Stimulated activated CD4-positive, alpha-beta T cell treated with anti-CD3 and anti-CD28 coated beads, Interleukin-15, amount 100 ng/mL, for 1 hour (primary cell): ENCODE measurements around the gene TTC34.
"Not testable (repeated sequence)": the region's sequence is repeated elsewhere in the genome, so short reads cannot be mapped to it uniquely, and the experiment has no call there.

Experiments used
- DNase-seq, 2 donors: peaks; one replicate each; pipeline ENCODE4 v3.0.0-alpha.2; 2020; ENCODE audit warnings: low read depth in 1 of 2, low spot score in 1 of 2

Gene TTC34

DNA sequence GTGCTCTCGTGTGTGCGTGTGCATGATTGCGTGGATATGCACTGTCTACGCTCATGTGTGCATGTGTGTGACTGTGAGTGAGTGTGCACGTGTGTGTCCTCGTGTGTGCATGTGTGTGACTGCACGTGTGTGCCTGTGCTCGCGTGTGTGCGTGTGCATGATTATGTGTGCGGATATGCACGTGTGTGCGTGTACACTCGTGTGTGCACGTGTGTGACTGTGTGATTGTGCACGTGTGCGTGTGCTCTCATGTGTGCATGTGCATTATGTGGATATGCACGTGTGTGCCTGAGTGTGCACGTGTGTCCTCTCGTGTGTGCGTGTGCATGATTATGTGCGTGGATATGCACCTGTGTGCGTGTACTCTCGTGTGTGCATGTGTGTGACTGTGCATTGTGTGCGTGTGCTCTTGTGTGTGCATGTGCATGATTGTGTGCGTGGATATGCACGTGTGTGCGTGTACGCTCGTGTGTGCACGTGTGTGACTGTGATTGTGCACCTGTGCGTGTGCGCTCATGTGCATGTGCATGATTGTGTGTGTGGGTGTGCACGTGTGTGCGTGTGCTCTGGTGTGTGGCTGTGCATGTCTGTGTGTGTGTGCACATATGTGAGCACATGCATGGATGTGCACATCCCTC, 170.9 kb downstream of the TTC34 start:
- DNase-seq = no peak

DNA sequence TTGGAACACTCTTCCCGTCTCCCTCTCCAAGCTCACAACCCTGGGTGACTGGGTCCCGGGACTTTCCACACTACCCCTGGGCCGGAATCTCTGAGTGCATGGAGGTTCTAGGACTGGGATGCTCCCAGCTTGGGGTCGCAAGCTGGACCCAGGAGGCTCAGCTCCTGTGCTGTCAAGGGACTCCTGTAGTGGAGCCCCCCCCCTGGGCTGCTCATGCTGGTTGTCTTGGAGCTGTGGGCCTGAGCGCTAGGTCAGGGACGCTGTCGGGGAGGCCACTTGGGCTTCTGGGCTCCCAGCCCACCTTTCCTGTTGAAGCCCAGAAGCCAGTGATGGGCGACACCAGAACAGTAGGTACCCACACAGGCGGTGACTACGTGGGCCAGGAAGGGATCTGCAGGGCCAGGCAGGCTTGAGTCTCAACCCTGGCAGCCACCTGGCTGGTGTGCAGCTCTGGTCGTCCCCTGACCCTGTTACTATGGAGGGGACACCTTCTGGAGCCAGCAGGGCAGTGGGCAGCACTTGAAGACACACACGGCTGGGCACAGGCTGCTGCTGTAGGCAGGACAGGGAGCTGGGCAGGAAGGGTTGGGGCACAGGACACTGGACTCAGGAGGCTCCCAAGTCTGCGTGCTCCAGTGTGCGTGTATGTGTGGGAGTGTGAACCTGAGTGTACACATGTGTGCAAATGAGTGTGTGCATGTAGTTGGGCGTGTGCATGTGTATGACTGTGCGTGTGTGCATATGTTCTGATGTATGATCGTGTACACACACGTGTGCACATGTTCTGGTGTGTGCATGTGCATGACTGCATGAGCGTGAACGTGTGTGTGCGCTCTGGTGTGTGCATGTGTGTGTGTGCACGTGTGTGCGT, 171.6 kb downstream of the TTC34 start:
- no peak for DNase-seq

DNA sequence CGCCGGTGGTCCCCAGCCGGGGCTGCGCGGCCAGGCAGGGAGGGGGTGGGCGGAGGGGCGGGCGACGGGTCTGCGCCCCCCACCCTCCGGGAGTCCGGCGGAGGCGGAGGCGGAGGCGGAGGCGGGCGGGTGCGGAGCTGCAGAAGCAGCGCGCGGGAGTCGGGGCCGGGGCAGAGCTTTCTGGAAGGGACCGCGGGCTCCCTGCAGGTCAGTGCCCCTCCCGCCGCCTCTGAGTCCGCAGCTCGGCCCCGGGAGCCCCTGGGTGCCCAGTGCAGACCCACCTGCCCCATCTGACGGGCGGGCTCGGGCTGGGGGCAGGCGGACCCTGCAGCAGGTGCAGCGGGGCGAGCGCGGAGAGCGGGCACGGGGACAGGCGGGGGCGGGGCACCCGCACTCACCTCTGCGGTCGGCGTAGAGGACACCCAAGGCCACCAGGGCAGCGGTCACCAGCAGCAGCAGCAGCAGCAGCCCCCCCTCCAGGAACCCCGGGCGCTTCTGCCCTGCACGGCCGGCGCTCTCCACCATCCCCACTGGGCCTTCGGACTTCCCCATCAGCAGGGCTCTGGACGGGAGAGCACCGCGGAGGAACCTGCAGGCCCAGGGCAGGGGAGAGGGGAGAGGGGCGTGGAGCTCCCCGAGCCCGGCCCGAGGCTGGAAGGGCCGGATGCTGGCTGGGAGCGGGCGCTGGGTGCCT, 172.4 kb downstream of the TTC34 start:
- no peak for DNase-seq

DNA sequence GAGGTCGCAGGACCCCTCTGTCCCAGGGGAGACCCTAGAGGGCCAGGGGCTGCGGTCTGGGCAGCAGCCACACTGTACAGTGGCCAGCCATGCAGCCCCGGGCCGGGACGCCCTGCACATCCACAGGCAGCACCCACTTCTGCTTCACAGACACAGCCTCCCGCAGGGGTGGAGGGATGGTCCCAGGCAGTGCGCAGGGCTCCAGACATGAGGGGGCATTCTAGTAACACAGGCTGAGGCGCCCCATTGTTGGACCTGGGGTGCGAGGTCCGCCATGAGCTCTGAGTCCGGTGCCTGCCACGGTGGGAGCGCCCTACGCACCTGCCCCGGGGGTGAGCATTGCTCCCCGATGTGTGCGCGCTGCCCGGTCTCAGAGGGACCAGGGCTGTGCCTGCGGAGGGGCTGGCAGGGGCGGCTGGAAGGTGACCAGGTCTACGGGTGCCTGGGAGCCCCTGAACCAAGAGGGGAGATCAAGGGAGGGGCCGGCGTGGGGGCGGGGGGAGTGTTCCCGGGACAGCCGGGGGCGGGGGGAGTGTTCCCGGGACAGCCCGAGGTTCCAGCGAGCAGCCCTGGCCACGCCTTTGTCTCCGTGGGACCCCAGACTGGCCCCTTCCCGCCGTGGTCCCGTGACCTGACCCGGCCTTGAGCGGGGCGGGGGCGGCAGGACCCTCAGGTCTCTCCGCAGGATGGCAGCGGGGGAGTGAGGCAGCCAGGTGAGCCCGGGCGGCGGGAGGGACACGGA, 173.1 kb downstream of the TTC34 start:
- DNase-seq = no peak

DNA sequence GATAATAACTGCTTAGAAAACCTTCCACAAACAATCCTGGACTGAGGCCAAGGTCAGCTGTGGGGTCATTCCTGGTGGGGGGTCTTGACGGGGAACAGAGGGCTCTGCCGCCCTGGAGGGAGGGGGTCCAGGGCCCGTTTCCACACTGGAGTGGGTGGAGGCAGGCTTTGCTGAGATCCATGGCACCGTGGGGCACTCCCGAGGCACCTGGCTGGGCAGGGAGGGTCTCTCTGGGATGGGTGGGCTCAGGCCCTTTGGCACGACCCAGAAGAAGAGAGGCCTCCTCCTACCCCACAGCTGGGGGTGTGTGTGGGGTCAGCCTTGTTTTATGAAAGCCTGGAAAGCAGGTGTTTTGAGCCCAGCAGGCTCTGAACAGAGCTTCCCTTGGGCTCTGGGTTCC, 173.7 kb downstream of the TTC34 start:
- DNase-seq = no peak

DNA sequence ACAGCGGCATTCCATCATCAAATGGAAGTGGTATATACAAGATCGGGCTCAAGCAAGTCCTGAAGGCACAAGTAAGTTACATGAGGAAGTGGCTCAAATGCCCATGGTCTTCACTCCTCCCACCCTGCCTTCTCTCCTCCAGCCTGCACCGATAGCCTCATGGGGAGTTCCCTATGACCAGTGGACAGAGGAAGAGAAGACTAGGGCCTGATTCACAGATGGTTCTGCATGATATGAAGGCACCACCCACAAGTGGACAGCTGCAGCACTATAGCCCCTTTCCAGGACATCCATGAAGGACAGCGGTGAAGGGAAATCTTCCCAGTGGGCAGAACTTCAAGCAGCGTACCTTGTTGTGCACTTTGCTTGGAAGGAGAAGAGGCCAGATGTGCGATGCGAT, 175.7 kb downstream of the TTC34 start:
- not testable (repeated sequence) for DNase-seq

DNA sequence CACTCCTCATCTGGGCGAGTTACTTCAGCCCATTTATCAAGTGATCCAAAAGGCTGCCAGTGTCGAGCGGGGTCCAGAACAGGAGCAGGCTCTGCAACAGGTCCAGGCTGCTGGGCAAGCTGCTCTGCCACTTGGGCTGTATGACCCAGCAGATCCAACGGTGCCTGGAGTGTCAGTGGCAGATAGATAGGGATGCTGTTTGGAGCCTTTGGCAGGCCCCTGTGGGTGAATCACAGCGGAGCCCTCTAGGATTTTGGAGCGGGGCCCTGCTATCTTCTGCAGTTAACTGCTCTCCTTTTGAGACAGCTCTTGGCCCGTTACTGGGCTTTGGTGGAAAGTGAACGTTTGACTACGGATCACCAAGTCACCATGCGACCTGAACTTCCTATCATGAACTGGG, 176.2 kb downstream of the TTC34 start:
- DNase-seq = no peak

DNA sequence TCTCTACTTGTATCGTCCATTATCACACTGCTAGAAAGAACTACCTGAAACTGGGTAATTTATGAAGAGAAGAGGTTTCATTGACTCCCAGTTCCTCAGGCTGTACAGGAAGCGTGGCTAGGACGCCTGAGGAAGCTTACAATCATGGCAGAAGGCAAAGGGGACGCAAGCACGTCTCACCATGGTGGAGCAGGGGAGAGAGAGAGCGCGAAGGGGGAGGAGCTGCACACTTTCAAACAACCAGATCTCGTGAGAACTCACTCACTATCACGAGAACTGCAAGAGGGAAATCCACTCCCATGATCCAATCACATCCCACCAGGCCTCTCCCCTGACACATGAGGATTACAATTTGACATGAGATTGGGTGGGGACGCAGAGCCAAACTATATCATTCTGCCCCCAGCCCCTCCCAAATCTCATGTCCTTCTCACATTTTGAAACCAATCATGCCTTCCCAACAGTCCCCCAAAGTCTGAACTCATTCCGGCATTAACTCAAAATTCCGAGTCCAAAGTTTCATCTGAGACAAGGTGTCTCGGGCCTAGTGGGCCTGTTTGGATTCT, 176.7 kb downstream of the TTC34 start:
- DNase-seq = no peak

DNA sequence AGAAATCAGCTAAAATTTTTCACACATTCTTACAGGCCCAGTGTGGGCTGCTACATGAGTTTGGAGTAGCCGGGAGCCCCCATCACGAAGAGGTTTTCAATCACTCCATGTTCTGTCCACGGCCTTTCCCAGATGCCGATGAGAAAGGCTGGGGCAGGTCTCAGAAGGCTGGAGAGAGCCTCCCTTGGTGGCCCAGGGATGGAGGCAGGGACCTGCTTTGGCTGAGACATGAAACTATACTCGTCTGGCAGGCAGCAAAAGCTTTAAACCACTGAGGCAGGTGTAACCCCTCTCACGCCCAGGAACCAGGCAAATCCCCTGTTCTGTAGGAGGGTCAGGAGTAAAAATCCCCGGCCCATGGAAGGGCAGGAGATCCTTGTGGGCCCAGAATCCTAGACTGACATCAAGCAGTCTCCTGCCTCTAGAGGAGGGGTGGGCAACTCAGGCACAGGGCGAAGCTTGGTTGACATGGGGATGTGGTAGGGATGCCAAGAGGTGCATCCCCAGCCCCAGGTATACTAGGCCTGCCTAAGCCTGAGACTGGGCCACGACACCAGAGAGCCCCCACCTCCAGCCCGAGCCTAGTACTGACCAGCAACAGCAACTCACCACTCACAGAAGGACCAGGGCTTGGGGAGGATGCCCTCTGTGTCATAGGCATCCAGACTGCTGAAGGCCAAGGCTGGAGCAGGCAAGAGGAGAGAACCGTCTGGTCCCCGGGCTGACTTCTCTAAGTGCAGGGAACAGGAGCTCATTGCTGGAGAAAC, 177.7 kb downstream of the TTC34 start:
- DNase-seq = no peak

DNA sequence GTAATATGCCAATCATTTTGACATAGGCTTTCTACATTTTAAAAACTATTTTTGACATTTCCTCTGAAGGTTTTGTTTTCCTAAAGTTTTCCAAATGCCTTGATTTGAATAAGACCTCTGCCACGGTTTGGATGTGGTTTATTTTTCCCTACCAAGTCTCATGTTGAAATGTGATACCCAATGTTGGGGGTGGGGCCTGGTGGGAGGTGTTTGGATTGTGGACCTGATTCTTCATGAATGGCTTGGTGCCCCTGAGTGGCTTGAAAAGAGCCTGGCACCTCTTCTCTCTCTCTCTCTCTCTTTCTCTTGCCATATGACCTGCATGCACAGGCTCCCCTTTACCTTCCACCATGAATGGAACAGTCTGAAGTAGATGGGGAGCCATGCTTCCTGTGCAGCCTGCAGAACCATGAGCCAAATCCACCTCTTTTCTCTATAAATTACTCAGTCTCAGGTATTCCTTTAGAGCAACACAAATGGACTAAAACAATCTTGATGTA, 183.5 kb downstream of the TTC34 start:
- DNase-seq = no peak

DNA sequence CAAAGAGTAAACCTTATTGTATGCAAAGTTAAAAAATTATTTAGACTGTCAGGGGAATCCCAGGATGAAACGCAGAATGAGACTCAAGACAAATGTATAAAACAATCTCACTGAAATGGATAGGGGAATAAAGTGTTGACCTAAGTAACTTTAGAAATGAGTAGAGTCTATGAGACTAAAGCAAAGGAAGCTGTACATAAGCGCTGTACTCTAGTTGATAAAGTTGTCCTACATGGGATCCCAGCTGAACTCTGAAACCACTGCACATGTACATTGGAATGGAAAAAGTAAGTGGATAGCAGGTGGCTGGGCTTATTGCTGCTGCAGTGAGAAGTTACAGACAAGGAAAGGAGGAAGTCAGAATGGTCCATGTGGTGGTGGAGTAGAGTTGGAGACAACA, 187.3 kb downstream of the TTC34 start:
- DNase-seq = no peak

DNA sequence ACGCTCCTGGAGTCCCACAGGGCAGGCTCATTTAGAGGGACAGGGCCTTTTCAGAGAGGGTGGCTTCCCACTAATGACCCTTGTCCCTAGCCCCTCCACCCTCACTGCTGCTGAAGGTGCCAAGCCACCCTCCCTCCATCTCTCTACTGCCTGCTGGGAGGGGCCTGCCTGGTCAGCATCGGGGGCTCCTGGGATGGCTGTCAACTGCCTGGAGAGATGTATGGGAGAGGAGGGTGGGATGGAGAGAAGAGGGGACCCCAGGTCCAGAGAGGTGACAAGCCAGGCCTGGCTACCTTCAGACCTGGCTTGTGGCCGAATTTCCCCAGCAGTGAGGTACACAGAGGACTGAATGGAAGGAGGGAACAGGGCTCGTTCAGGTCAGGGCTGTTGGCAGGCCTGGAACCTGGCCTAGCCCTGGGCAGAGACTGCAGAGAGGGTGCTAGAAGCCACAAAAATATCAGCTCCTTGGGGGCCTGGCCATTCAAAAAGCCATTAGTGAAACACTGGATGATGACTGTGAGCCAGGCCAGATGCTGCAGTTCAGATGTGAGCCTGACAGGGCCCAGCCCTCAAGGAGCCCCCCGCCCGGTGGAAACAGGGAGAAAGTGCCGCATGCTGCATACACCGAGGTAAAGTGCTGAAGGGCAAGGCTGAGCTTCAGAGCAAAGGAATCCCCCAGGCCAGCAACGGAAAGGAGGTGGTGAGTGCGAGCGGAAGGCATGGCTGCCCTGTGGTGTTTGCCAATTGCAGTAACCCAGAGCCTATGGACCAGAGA, 188.7 kb downstream of the TTC34 start:
- DNase-seq = no peak

DNA sequence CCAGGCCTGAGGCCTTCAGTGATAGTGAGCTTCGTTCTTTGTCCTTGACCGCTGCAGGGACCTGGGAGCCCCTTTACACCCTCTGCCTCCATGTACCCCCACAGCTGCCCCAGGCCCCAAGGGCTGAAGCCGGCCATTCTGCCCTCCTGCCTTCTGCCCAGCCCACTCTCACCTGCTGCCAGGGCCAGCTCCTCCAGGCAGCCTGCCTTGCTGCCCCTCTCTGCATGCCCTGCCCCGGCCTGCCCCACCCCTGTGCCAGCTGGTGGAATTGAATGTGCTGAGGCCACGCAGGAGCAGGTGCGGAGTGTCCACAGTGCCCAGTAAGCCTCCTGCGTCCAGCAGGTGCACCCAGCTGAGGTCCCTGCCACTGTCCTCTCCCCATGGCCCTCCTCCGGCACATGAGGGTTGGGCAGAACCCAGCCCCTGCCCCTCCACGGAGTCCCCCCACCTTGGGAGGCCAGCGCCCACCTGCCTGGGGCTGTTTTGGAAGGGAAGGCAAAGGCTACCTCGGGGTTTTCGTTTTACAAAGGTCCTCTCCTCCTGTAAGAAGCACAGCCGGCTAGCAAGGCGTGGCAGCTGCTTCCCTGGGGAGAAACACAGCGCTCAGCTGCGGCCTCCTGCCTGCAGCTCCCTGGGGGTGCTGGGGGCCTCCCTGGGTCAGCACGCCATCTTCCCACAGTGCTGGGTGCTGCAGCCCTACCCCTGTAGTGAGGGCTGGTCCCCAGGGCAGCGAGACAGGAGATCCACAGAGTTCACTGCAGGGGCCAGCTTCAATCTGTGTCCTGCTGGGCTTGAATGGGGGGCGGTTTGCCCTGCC, 189.7 kb downstream of the TTC34 start:
- DNase-seq = no peak

DNA sequence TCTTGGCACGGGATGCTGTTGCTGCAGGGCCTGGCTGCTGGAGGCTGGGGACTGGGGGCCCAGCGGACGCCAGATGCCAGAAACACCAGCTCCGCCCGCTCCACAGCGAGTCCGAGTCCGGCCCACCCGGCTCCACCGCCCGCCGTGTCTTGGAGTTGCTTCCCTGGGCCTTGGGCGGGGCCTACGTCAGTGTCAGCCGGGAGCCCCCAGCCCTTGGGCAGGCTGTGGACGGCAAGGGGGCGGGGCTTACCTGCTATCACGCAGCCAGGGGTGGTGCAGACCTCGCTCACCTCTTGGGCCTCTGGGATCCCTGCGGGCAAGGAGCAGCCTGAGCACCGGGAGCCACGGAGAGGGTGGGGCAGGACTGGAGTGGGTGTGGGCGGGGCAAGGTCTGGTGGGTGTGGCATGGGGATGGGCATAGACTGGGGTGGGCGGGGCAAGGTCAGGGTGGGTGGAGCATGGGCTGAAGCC, 190.4 kb downstream of the TTC34 start:
- no peak for DNase-seq

DNA sequence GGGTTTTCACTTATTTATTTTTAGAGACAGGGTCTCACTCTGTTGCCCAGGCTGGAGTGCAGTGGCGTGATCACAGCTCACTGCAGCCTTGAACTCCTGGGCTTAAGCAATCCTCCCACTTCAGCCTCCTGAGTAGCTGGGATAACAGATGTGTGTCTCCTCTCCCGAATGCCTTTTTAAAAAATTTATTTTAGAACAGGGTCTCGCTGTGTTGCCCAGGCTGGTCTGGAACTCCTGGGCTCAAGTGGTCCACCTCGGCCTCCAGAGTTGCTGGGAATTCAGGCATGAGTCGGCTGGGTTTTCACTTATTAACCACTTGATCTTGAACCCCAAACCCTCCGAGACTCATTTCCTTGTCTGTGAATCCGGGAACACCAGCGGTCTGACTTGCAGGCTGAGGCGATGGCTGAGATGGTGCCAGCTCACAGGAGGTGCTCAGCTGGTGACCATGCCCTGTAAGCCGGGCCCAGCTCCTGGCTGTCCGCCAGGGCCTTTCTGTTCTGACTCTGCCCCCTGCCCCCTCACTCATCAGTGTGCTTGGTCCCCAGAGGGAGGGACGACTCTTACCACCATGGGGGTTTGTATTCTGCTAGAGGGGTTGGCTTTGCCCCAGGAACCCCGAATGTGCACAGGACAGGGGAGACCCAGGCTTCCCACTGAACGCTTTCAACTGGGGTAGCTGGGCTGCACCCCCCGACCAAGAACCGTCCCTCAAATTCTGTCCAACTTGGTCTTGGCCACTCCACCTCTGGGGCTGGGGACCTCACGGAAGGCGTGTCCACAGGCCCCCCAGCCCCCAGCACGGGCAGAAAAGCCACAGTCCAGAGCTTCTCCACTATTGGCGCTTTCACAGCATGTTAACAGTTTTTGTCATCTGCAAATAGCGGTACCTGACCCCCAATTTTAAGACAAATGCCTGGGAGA, 191.2 kb downstream of the TTC34 start:
- no peak for DNase-seq

DNA sequence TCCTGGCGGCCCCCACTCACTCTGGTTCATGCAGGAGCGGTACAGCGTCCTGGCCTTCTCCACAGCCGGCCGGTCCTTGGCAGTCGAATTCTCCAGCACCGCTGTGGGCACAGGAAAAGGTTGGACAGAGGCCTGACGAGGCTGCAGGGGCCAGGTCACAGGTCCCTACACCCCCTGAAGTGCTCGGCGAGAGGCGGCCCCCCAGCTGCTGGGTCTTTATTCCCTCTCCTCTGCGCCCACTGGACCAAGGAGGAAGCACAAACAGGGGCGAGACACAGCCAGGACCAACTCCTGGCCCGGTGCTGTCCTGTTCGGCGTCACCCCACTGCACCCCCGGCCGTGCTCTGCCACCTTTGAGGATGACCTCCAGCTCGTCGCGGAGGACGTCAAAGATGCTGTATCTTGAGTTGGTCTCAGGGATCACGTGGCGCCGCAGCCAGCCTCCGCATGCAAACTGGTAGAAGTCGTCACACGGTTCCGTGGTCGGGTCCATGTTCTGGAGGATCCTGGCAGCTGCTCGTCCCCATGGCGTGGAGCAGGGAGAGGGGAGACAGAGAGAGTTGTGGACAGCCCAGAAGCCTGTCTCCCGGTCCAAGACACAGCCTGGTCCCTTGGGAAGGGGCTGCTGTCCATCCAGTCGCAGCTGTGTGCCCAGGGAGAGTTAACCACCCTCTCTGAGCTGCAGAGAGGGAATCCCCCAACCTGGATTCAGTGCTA, 192.0 kb downstream of the TTC34 start:
- DNase-seq = no peak

DNA sequence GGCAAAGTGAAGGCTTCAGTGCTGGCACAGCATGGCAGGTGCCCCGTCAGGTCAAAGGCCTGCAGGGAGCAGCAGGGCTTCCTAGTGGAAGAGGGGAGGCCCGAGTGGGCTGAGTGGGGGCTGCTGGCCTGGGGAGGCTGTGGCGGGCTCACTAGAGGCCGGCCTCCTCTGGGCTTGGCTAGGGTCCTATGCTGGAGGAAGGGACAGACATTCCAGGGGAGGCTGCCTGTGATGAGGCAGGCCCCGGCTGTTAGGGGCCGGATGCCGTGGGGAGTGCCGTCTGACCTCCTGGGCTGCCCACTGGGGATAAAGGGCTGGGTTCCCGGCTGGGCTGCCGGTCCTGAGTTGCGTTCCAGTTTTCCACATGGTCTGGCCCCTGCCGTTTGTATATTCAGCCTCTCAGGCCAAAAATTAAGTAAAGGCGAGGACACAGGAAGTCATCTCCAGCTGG, 193.8 kb downstream of the TTC34 start:
- no peak for DNase-seq
